ENCODE measurements around the gene DAPP1. TPM values are rescaled to one million over a fixed set of nuclear protein-coding genes. Genes with fewer than 3 reads are reported as not detected.

DAPP1 gene
- total and polyA plus RNA-seq, 2 donors (not counting 3 experiments of a cell fraction or from before 2014, with no cell fraction given): not detected

DNA sequence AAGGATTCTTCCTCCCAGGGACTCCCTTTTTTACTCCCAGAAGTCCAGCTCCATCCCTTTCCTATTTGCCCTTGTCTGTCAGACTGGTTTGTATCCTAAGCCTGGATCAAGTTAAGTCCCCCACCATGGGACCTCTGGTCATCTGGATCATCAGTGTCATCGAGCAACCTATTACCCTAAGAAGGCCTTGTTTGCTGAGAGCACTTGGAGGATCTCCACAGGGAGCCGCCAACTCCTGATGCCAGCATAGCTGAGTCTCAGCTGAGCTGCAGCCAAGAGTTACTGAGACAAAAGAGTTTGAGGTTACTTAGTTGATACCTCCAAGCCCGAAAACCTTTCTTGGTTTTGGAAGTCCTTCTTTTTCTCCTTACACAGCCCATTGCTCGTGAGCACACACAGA, 10.1 kb upstream of the DAPP1 start:
- H3K4me3 ChIP-seq (replicated peaks in 1 of 3; ENCODE audit: insufficient read depth in 1 of 3, low read depth in 1 of 3, low read length in 3 of 3): no peak overlapping the region
- ChIA-PET POLR2A (no interaction called here), CTCF (no interaction called here)
- H3K4me2 ChIP-seq (ENCODE audit: insufficient read depth, low read length): no peak overlapping the region
- TF ChIP-seq GATA2 (IDR thresholded peaks at IDR 0.05; ENCODE audit: insufficient read depth, insufficient read length, low read depth, low read length) (no peak), FOS (IDR thresholded peaks at IDR 0.05; ENCODE audit: borderline replicate concordance, insufficient read depth, low read length) (no peak), MYC (IDR thresholded peaks at IDR 0.05; ENCODE audit: low read depth, low read length) (no peak), POLR2AphosphoS5 (IDR thresholded peaks at IDR 0.05; ENCODE audit: insufficient read depth, low read depth, low read length) (no peak), EZH2 (IDR thresholded peaks at IDR 0.05; ENCODE audit: borderline replicate concordance, low read depth, low read length, severe bottlenecking) (no peak), POLR2A (IDR thresholded peaks at IDR 0.05; ENCODE audit: low read depth, low read length) (no peak), JUN (IDR thresholded peaks at IDR 0.05; ENCODE audit: borderline replicate concordance, insufficient read depth, insufficient read length, low read depth) (no peak)
- TF ChIP-seq, protein P1, sequence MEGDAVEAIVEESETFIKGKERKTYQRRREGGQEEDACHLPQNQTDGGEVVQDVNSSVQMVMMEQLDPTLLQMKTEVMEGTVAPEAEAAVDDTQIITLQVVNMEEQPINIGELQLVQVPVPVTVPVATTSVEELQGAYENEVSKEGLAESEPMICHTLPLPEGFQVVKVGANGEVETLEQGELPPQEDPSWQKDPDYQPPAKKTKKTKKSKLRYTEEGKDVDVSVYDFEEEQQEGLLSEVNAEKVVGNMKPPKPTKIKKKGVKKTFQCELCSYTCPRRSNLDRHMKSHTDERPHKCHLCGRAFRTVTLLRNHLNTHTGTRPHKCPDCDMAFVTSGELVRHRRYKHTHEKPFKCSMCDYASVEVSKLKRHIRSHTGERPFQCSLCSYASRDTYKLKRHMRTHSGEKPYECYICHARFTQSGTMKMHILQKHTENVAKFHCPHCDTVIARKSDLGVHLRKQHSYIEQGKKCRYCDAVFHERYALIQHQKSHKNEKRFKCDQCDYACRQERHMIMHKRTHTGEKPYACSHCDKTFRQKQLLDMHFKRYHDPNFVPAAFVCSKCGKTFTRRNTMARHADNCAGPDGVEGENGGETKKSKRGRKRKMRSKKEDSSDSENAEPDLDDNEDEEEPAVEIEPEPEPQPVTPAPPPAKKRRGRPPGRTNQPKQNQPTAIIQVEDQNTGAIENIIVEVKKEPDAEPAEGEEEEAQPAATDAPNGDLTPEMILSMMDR (IDR thresholded peaks at IDR 0.05; ENCODE audit: extremely low read depth in 1 of 2, insufficient read depth in 1 of 2, low read depth in 1 of 2, low read length in 2 of 2): no peak
- TF ChIP-seq, protein P2, sequence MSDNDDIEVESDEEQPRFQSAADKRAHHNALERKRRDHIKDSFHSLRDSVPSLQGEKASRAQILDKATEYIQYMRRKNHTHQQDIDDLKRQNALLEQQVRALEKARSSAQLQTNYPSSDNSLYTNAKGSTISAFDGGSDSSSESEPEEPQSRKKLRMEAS (IDR thresholded peaks at IDR 0.05; ENCODE audit: insufficient read depth, insufficient read length): no peak
- no peak overlapping the region for H3K9ac ChIP-seq (replicated peaks; ENCODE audit: extremely low read depth, insufficient read depth, low read length)
- no TSS peak for BruUV-seq (replicated peaks)
- H3K9me1 ChIP-seq (replicated peaks; ENCODE audit: control insufficient read depth, extremely low read depth, insufficient read depth, low read length): no peaks in the 10 kb centered on the region
- DNase-seq (ENCODE audit: low read depth, low spot score) (no peak), FAIRE-seq (no peak)
- dilution Hi-C loops (cut with MboI; ENCODE audit: extremely low pct_ligation_motif_present, low sequenced_read_pairs) (no loop called here), intact Hi-C loops (cut with micrococcal nuclease) (loop anchor here (10.0 kb wide), 1 partner anchor 342 kb away; no protein-coding TSS in a partner anchor)
- no peak overlapping the region for H3K27ac ChIP-seq (ENCODE audit: insufficient read depth, low read depth, low read length)
- no peaks in the 10 kb centered on the region for H3K4me1 ChIP-seq (ENCODE audit: control insufficient read depth, extremely low read depth, insufficient read depth, low read length)
- H3K27me3 ChIP-seq (ENCODE audit: control insufficient read depth in 2 of 2, insufficient read depth in 2 of 2, low read length in 2 of 2): no peaks in the 10 kb centered on the region
- no peaks in the 10 kb centered on the region for H3K79me2 ChIP-seq (ENCODE audit: control insufficient read depth, insufficient read depth, low read length)
- no peaks in the 10 kb centered on the region for H3K36me3 ChIP-seq (ENCODE audit: control insufficient read depth in 2 of 2, extremely low read depth in 1 of 2, insufficient read depth in 2 of 2, low read length in 2 of 2)
- H3K9me3 ChIP-seq (replicated peaks; ENCODE audit: control insufficient read depth, insufficient read depth, low read length): no peaks in the 10 kb centered on the region
- no peak overlapping the region for H2AFZ ChIP-seq (ENCODE audit: low read depth, low read length)
- H4K20me1 ChIP-seq (replicated peaks; ENCODE audit: control insufficient read depth, extremely low read depth, insufficient read depth, low read length): no peaks in the 10 kb centered on the region
